Femur (tissue), 1 donor: ENCODE measurements around the gene PSMD6.

Experiments used
- DNase-seq: peaks from one replicate; pipeline ENCODE4 v3.0.0-alpha.2; 2017

The PSMD6 gene

DNA sequence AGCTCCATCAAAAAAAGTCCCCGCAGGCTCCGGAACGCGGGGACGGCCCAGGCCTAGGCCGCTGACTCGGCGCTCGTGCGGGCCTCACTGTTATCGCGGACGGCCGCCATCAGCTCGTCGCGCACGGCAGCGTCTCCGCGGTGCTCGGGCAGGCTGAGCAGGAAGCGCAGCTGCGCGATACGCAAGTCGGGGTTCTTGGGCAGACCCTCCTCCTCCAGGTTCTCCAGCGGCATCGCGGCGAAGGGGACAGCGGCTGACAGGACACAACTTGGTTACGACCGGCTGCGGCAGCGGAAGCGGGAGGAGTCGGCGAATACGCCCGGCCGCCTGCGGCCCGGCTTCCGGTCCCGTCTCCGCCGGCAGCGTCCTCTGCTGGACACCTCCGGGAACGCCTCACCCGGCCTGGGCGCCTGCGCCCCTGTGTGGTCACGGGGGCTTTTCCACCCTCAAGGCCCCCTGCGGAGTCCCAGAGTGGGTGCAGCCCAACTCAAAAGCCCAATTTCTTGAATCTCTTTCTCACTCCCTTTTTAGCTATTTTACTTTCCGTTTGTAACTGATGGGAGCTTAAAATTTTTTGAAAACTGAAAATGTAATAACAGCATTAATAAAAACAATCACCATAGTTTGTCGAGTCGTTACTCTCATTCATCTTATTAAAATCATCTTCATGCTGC, at the start of gene PSMD6:
Gene PSMD6 (minus strand): TSS at position 308 of the 674 bp plus-strand sequence. CDS start 75 bp downstream, at position 233.
- DNase-seq = peak; percentile 93

DNA sequence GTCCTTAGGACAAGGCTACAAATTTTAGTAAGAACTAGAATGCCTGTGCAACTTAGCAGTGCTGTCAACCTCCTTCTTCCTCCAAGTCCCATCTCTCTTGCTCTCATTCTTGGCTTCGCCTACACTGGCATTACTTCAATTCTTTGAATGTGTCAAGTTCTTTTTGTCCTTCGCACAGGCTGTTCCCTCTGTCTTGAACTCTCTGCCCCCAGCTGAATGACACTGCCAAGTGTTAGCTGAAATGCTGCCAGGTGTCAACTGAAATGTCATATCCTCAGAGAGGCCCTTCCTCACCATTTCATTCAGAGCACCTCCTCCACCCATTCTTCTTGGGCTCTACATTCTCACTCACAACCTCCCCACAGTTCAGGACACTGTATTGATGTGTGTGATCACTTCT, 48.8 kb upstream of the PSMD6 start:
- no peak for DNase-seq

DNA sequence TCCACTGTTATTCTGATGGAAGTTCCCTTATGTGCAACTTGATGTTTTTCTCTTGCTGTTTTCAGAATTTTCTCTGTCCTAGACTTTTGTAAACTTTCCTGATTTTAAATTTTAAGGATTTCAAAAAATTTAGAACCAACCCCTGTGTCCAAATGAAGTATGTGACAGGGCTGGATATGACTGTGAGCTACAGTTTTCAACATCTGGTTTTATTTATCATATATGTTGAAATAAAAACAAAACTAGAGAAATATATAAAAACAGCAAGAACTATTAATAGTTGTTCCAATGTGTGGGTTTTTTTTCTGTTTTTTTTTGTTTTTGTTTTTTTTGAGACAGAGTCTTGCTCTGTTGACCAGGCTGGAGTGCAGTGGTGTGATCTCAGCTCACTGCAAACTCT, 47.4 kb upstream of the PSMD6 start:
- no peak for DNase-seq

DNA sequence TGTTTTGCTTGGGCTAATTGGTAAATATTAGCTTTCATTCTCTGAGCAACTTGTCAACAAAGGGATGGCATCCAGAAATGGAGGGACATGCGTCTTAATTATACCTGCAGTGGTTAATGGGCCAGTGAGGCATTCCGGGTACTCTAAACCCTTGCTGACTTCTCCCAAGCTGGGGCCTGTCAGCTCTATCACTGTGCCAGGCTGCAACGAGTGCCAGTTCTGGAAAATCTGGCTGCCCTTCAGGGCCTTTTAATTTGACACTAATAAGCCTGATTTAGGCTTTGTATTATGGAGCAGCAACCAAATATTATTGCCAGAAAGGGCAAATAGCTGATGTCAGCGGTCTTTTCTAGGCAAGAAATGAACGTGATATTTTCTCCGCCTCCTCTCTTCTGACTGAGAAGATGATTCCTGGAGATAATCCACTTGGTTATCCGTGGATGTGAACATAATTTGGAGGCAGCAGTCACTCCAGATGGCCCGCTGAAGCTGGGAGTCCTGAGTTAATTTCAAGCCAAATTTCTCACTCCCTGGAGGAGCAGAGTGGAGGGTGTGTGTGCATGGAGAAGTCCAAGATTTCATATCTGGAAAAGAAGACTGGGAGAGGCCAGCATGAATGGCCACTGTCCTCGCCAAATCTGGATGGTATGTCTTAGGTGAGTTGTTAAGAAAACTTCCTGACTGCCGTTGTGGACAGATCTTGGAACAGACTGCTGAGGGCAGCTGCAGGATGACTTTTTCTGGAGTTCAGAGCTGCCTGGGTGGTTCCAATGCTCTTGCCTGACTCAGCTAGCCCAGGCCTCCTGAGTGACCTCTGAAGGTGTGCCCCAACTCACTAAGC, 44.4 kb upstream of the PSMD6 start:
- no peak for DNase-seq

DNA sequence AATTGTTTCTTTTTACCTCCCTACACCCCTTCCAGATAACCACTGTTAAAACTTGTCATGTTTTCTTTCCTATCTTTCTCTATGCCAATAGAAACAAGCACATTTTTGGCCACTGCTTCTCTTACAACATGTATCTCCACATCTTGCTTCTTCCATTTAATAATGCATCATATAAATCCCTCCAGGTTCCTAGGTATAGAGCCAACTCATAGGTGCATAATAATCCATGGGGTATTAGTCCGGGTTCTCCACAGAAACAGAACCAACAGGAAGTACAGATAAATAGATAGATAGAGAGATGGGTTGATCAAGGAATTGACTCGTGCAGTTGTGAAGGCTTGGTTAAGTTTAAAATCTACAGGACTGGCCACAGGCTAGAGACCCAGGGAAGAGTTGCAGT, 41.5 kb upstream of the PSMD6 start:
- no peak for DNase-seq

DNA sequence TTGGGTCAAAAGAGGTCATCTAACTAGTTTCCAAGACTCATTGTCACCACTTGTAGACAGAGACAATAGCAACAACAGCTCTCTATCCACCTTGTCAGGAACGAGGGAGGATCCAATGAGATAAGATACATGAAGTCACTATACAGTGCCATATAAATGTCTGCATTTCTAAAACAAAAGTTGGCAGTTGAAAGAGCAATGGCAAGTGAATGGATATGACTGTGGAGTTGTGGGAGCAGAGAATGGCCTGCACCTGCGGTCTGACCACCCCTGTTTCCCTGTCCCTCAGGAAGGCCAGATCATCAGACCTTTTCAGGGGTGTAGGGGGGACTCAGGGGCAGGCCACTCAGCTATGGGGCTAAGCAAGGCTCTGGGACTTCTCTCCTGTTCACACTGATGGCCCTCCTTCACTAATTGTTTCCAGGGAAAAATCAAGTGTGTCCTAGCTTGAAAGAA, 40.7 kb upstream of the PSMD6 start:
- no peak for DNase-seq

DNA sequence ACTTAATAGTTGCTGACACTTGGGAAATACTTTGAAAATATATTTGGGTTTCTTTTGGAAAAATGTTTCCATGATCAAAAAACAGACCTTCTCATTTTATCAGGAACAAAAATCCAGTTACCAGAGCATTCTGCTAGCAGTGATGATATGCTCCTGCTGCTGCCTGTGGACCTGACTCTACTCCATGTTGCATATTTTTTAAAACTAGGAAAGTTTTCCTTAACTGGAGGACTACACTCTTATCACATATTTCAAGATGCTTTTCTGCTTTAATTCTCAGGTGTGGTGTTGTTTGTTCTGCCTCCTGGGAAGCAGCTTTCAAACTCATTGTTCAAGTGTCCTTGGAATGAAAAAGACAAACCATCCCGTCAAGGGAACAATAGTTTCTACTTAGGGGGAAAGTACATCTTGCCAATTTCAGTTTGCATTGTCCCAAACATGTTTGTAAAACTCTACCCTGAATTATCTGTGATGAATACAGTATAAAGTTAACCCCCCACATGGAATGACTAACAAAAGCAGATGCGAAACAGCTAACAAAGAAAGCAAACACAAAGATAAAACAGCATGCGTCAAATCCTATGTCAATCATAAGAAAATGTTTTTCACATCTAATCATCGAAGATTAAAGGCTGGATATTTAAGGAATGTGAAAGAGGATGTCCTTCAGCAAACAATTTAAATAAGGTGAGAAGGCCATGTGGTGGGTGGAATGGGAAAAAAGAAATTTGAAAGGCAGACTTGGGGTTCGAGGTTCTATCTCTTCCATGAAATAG, 40.1 kb upstream of the PSMD6 start:
- DNase-seq = no peak

DNA sequence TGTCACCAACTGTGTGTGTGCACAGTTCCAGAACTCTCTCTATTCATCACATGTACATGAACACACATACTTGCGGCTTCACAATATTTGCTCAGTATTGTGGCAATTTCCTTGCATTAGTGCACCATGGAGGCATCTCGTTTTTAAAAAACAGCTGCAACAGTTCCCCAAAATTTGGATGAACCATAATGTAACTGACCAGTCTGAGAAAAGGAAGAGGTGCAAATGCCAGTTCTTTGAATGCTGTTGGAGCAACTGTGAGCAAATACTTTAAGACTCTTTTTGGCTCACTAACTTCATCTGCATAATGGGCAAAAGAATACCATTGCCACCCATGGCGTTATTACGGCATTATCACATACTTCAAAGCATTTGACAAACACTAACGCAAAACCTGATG, 38.3 kb upstream of the PSMD6 start:
- DNase-seq = no peak

DNA sequence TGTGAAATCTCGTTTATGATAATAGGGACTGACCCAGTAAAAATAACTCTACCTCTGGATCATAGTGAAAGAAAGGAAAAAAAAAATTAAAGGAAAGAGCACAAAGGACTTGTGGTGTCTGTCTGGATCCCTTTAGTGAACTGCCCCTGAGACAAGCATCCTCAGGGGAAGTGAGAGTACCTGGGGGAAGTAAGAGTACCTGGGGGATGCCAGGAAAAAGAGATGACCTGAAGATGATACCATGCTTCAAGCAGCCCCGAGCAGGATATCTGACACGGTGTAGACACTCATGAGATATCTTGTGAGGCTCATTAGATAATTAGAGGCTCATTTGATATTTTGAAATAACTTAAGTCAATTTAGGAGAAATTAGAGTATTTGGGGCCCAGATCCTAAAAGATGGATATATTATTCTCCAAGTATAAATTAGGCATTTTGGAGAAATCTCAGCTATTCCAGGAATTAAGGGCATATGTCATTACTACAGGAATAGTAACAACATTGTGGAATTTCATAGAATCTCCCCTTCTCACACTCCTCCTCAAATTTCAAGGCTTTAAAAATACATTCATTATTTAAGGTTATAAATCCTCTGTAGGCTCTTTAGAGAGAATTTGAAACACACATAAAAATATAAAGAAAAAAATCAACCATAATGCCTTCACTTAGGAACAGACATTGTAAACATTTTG, 36.3 kb upstream of the PSMD6 start:
- no peak for DNase-seq

DNA sequence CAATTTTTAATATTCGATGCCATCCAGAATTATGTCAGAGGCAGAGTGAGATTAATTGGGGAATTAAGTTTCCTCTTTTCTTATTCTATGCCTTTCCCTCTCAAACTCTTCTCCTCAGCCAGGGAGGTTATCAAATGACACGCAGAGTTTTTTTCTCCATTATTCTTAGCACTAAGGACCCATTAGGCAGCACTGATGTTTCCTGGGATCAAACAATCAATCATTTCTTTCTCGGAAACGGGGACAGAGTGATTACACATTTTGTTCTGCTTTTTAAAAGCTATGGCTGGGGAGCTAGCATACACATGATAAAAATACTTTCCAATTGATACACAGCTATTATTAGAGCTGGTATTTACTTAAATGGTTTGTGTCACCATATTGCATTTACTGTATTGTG, 35.3 kb upstream of the PSMD6 start:
- no peak for DNase-seq

DNA sequence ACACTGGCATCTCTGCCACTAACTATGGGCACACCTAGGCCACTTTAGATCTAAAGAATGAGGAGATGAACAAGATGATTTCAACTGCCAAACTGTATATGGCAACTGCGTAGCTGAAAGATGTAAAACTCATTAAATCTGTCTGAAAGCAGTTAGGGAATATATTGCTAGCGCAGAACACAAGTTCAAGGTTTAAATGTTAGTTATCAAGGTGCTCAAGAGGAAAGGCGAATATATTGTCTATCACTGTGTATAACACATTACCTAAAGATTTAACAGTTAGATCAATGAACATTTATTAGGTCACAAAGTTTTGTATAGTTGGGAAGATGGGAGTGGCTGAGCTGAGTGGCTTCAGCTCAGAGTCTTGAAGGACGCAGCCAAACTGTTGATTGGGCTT, 33.9 kb upstream of the PSMD6 start:
- DNase-seq = no peak

DNA sequence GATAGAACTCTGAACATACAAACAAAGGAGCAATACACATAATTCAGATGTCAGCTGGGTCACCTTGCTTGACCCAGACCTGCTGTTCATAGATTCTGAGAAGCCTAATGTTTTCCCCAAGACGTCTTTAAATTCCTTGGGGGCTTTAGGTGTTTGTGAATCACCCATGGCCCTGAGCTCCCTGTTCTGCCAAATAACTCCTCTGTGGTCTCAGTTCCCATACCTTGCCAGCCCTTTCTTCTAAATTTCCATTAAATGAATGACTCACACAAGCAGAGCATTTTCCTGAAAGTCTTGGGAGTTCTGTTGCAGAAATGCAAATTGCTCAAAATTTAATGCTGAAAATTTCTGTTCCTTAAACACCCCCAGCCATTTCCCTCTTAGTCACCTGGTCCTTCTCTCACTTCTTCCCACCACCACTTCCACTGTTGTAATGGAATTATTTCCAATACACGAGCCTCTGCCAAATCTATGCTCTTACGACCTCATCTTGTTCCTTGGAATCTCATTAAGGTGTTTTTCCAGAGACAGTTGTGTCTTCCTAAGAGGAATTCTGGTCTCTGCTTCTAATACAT, 33.4 kb upstream of the PSMD6 start:
- DNase-seq = no peak

DNA sequence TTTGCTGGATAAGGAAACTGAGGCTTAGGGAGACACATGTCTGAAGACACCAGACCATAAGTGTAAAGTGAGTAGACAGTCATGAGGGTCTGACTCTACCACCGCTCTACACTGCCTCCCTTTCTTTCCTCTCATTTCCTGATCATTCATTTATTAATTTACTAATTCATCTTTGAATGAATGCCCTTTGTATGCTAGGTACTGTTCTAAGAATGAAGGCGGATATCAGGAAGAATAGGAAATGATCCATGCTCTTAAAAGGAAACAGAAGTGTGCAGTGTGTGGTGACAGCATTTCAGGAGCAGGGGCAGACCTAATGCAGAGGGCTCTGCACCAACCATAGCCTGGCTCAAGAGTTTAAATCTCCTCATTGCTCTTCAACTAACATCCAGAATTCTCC, 31.8 kb upstream of the PSMD6 start:
- no peak for DNase-seq

DNA sequence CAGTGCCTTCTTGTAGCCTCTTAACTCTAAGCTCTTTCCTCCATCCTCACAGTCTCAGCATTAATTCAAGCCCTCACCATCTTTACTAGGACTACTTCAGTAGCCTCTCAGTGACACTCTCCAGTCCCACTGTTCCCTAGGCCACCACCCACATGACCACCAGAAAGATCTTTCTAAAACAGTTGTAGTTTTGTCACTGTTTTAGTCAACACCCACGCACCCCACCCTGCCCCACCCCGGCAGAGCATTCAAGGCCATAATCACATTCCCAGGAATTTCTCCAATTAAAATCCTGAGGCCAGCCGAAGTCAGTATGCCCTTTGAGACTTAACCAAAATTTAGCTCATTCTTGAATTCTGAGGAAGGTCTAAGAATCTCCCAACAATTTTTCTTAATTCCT, 31.2 kb upstream of the PSMD6 start:
- no peak for DNase-seq

DNA sequence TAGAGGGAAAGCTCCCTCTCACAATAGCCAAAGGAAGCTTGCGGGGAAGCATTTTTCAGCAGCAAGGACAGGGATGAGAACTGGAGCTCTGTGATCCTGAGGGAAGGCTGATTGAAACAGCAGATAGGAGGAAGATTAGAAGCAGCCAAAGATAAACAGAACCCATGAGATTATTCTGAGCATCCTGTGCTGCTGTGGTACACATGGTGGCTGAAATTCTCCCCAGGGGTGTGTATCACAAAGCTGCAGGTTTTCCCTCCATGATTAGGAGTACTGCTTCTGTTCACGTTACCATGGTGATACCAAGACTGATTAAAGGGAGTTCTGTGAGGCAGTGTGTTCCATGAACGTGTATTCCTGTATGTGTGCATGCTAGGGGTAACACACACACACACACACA, 30.3 kb upstream of the PSMD6 start:
- no peak for DNase-seq

DNA sequence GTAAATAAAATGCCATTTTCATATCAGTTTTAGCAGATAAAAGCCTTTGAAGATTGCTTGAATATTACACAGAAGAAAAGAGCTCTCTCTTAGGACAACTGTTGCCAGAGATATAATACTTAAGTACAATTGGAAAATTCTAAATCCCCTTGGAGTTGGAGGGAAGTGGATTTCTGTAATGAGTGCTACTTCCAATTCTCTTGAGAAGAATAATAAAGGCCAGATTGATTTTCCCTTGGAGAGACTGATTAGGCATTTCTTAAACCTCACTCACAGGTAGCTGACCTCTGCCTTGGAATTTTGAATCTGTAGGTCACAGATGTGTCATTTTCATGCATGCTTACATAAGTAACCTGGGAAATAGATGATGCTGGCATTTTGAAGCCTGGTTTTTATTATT, 29.8 kb upstream of the PSMD6 start:
- DNase-seq = no peak

DNA sequence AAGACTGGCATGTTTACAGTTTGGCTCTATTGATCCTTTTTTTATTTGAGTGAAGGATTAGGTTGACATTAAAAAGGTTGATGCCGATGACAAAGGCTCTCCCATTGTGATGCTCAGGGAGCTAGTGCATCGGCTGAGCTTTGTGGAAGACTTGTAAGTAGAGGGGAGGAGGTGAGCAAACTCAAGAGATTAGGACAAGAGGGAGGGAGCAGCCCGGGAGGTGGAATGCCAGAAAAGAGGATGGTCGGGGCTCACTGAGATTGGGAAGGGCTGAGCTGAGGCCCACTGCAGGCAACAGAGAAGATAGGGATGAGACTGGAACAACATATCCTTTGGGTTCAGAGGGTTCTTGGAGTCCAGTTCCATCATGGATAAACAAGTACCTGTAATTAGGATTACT, 26.5 kb upstream of the PSMD6 start:
- DNase-seq = no peak

DNA sequence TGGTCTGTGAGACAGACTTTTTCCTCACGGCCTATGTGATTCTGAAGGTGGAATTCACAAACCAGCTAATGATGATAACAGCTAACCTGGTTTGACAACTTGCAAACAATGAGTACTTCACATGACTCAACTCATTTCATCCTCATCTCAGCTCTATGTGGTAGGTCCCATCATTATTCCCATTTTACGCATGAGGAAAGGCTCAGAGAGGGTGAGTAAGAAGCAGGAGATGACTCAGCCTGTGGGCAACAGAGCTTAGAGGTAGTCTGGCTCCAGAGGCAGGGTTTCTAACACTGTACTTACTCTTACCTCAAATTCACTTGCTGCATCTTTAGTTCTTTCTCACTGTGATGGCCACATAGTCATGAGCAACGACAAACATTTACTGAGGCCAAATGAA, 25.8 kb upstream of the PSMD6 start:
- no peak for DNase-seq

DNA sequence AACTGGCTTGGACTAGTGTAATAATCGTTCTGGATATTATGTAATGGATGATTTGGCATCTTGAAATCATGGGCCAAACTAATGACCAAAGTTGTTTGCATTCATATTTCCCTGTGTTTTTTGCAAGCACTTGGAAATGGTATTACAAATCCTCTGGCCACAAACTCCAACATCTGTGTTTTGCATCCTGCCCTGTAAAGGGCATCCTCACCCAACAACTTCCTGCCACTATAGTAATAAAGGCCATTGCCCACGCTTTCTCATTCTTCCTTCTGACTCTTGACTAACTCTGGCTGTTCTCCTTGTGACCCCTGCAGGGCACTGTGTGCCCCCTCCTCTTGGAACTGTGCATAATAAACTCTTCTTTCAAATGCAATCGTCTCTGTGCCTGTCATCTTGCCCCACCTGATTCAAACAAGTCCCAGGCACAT, 25.4 kb upstream of the PSMD6 start:
- no peak for DNase-seq

DNA sequence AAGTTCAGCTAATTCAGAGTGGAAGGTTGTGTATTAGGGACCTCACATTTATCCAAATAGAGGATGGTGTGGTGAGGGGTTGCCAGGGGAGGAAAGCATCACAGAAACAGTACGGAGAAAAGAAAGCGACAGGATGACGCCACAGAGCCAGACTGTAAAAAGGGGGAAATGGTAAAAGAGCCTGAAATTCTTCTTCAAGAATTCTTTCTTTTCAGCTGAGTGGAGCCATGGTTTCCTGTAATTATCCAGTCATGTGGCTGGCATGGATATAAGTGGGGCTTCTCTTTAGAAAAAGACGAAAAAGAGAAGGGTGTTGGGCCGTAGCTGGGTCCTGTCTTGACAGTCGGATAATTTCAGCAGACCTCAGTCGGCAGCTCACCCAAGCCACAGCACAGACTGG, 24.5 kb upstream of the PSMD6 start:
- no peak for DNase-seq

DNA sequence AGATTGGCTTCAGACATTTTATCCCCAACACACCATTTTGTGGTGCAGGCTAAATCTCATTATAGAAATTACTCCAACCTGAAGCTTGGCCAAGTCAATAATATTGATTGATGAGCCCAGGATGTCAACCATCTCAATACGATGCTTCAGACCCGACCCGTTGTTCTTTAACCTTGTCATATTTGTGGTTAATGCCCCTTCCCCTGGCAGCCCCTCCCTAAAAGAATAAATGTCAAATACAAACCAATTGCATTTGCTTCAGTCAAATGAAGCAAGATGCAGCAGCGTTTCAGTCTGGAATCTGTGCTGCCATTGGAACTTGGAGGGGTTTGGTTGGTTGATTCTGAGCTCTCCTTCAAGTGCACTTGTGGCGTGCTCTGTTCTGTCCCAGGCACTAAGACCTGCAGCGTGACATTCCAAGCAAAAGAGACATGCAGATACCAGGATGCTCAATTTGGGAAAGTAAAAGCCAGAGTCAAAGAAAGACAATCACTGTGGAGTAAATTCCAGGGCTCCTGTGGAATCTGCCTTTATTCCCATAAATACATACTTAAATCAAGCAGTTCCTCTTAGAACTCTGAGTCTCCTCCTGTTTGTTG, 23.8 kb upstream of the PSMD6 start:
- DNase-seq = no peak

DNA sequence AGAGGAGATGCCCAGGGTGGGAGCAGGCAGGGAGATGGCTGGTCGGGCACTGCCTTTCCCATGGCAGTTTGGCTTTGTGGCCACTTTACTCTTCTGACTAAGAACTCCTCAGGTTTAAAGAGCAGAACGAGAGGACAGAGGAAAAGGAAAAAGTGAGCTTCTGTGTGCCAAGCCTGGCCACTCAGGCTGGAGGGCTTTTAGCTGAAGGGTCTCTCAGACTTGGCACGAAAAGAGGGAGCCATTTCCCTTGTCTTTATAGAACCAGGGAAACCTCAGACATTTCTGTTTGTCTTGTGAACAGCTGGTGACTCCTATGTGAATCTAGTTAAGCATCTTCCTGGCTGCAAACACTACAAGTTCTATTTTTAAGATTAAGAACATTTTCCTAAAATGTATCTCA, 23.3 kb upstream of the PSMD6 start:
- DNase-seq = no peak
